ENCODE data around the gene SELE.

- TF ChIP-seq CTCF (IDR thresholded peaks at IDR 0.05) (no peak), POLR2A (IDR thresholded peaks at IDR 0.05; ENCODE audit: low read depth) (no peak), POLR2AphosphoS5 (IDR thresholded peaks at IDR 0.05) (no peak), EP300 (IDR thresholded peaks at IDR 0.05) (no peak)
Observed at GRCh38 chr1:169690489-169690888, 43.4 kb downstream of the SELE start.

All from esophagus muscularis mucosa (tissue), 4 donors.